ENCODE measurements around the gene RUNX1.

Gene RUNX1

GRCh38 chr21:34950980-34951379, 98.1 kb downstream of the RUNX1 start:
- no peak overlapping the region for H3K4me3 ChIP-seq (ENCODE audit: low read depth, low read length)
- no peak for DNase-seq (ENCODE audit: low read depth)
- TF ChIP-seq CTCF (IDR thresholded peaks at IDR 0.05; ENCODE audit: low read depth, low read length, missing control alignments), result no peak

- H3K4me3 ChIP-seq (ENCODE audit: low read depth, low read length), result no peak overlapping the region
- no peak for DNase-seq (ENCODE audit: low read depth)
- no peak for TF ChIP-seq CTCF (IDR thresholded peaks at IDR 0.05; ENCODE audit: low read depth, low read length, missing control alignments)
Measured at GRCh38 chr21:34949499-34949898, 99.6 kb downstream of the RUNX1 start.

- no peak for TF ChIP-seq CTCF (IDR thresholded peaks at IDR 0.05; ENCODE audit: low read depth, low read length, missing control alignments)
- no peak for DNase-seq (ENCODE audit: low read depth)
- no peak overlapping the region for H3K4me3 ChIP-seq (ENCODE audit: low read depth, low read length)
Measured at GRCh38 chr21:34949030-34949429, 100.1 kb downstream of the RUNX1 start.

DNA sequence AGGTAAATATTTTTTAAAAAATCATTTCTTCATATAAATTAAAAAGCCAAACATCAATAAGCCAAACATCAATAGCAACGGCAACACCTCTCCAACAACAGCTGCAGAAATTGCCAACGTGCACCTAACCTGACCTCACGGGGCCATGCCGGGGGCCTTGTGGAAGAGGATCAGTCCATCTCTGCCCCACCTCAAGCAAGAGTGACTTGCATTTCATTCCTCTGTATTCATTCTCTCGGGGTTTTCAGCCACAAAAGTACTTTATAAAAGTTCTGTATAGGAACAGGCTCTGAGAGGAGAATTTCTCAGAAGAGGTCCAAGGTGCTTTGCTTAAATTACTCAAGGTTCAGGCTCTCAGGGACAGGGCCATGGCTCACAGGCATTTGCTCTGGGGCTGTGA, 100.9 kb downstream of the RUNX1 start:
- DNase-seq (ENCODE audit: low read depth), result no peak
- no peak overlapping the region for H3K4me3 ChIP-seq (ENCODE audit: low read depth, low read length)
- TF ChIP-seq CTCF (IDR thresholded peaks at IDR 0.05; ENCODE audit: low read depth, low read length, missing control alignments), result no peak

GRCh38 chr21:34946916-34947534, 102.1 kb downstream of the RUNX1 start:
- no peak overlapping the region for H3K4me3 ChIP-seq (ENCODE audit: low read depth, low read length)
- DNase-seq (ENCODE audit: low read depth), result no peak
- no peak for TF ChIP-seq CTCF (IDR thresholded peaks at IDR 0.05; ENCODE audit: low read depth, low read length, missing control alignments)

GRCh38 chr21:34946385-34946840, 102.7 kb downstream of the RUNX1 start:
- DNase-seq (ENCODE audit: low read depth), result no peak
- TF ChIP-seq CTCF (IDR thresholded peaks at IDR 0.05; ENCODE audit: low read depth, low read length, missing control alignments), result no peak
- H3K4me3 ChIP-seq (ENCODE audit: low read depth, low read length), result no peak overlapping the region

GRCh38 chr21:34945288-34945687, 103.8 kb downstream of the RUNX1 start:
- DNase-seq (ENCODE audit: low read depth), result no peak
- no peak overlapping the region for H3K4me3 ChIP-seq (ENCODE audit: low read depth, low read length)
- TF ChIP-seq CTCF (IDR thresholded peaks at IDR 0.05; ENCODE audit: low read depth, low read length, missing control alignments), result no peak

Measured in GM12864 (cell line).